Endothelial cell of hepatic sinusoid (primary cell): ENCODE results near the gene PPP1R1C.
"Not testable (repeated sequence)": the region's sequence is repeated elsewhere in the genome, so short reads cannot be mapped to it uniquely, and the experiment has no call there.

Experiments used
- in situ Hi-C: cut with HindIII; loops from 2 replicates; pipeline ENCODE4 v1.10.0; 2017; ENCODE audit warnings: low sequenced_read_pairs

PPP1R1C gene, protein sequence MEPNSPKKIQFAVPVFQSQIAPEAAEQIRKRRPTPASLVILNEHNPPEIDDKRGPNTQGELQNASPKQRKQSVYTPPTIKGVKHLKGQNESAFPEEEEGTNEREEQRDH

GRCh38 chr2:181985632-181986205 lies at the start of gene PPP1R1C:
Gene PPP1R1C (plus strand): TSS chr2:181985853. CDS start chr2:181986111, 258 bp downstream.
- in situ Hi-C loops, result no loop called here

- in situ Hi-C loops, result no loop called here
Observed at GRCh38 chr2:181937473-181937872, 48.2 kb upstream of the PPP1R1C start.

DNA sequence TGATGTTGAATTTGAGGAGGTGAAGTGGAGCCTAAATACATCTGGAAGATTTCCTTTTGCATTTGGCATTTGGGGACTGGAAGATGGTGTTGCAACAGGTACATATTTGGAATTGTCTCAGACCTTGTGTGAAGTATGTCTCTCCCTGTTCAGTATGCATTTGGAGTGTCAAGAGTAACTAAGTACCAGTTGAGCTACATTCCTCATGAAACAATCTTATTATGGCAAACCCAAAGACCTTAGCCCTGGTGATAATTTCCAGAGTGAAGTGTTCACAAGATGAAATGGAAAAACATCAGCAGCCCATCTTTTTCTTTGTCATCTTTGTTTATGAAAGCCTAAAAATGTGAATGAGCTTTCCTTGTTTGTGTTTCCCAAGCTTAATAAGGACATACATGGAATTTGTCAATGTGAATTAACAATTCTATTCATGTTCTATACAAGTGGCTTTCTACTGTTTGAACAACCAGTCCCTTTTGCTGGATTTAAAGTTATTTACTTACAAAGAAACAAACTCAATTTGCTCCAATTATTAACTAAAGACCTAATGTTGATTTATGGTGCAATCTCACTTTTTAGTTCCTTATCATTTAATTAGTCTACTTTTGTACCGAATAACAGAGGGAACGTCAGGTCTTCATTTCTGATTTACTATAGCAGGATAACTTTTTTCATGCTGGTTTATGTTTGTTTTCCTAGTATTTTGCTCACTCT lies 42.1 kb upstream of the PPP1R1C start:
- in situ Hi-C loops, result no loop called here

- in situ Hi-C loops, result no loop called here
Observed at GRCh38 chr2:181944164-181944913, 41.3 kb upstream of the PPP1R1C start.

- in situ Hi-C loops, result no loop called here
Observed at GRCh38 chr2:181944914-181945291, 40.8 kb upstream of the PPP1R1C start.

GRCh38 chr2:181946444-181947127 lies 39.1 kb upstream of the PPP1R1C start:
- in situ Hi-C loops, result no loop called here

GRCh38 chr2:181947273-181947672 lies 38.4 kb upstream of the PPP1R1C start:
- in situ Hi-C loops, result no loop called here

- in situ Hi-C loops, result no loop called here
Observed at GRCh38 chr2:181948227-181948626, 37.4 kb upstream of the PPP1R1C start.

GRCh38 chr2:181949047-181949446 lies 36.6 kb upstream of the PPP1R1C start:
- in situ Hi-C loops, result no loop called here

DNA sequence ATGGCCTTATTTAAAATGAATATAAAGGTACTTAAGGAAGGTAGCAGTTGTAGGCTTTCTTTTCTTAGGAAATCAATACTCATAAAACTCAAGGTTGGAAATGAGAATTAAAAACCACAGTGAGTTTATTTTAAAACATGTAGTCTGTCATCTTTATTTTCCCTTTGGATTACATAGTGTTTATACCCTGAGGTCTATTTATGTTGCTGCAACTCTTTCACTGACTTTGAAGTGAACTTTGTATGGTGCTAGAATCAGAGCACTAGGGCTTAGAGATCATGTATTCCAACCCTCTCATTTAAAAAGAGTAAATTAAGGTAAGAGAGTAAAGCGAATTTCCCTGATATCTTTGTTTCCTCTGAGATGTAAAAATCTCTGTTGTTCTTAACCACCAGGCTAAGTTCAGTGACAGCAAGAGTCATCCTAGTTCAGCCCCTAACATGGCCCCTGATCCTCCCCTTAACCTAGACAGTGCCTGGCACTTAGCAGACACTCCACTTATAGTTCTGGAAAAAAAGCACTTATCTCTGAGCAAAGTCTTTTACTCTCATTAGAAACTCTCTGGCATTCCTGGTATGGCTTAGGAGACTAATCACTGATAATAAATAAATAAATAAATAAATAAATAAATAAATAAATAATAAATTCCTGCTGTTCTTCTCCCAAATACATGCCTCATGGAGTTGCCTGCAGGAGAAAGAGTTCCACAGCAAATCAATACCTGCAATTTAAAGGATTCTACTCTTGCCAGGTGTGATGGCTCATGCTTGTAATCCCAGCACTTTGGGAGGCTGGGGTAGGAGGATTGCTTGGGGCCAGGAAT lies 33.0 kb upstream of the PPP1R1C start:
- in situ Hi-C loops, result loop anchor here (10.0 kb wide), 1 partner anchor 112 kb away; no protein-coding TSS in a partner anchor

DNA sequence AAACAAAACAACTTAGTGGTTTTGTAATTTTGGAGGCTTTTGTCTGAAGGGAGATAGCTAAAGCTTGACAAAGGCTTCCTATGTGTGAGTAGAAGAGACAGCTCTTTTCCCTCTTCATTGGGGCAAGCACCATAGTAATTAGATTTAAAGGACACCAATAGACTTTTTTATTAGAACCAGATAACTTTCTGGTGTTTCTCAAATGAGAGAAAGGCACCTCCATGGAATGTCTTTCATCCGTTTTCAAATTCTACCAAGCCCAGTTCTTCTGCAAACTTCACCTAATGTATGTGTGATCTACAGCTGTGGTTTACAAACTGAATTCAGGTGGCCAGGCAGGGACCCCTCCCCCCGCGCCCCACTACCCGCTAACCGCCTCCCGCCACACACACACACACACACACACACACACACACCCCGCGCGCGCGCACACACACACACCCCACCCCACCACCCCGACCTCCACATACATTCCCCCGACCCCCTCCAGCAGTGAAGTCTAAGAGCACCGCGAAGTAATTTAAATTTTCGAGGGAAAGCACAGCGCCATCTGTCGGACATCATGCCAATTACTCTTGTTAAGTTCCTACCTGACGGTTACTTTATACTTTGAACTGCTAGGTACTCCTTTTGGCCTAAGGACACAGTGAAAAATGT lies 31.6 kb upstream of the PPP1R1C start:
- in situ Hi-C loops, result loop anchor here (10.0 kb wide), 1 partner anchor 111 kb away; no protein-coding TSS in a partner anchor

- in situ Hi-C loops, result loop anchor here (10.0 kb wide), 1 partner anchor 110 kb away; no protein-coding TSS in a partner anchor
Observed at GRCh38 chr2:181954538-181954883, 31.1 kb upstream of the PPP1R1C start.

DNA sequence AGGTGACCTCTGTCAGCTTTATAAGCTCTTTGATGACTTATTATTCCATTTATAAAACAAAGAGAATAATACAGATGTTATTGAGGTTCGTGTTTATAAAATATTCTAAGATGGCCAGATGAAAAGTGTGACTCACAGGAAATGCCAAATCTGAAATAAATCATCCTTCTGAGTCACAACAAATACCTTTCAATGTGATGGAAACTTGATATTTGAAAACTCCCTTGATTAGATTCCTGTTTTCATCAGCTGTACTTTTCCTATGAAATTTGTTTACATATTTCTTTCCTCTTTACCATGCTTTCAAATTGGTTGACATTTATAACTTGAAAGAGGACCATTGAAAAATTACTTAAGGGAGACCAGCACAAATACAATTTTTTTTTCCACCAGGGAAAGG lies 30.6 kb upstream of the PPP1R1C start:
- in situ Hi-C loops, result loop anchor here (10.0 kb wide), 1 partner anchor 110 kb away; no protein-coding TSS in a partner anchor

- in situ Hi-C loops, result loop anchor here (10.0 kb wide), 1 partner anchor 109 kb away; no protein-coding TSS in a partner anchor
Observed at GRCh38 chr2:181955866-181956265, 29.8 kb upstream of the PPP1R1C start.

GRCh38 chr2:181957668-181958067 lies 28.0 kb upstream of the PPP1R1C start:
- in situ Hi-C loops, result loop anchor here (10.0 kb wide), 1 partner anchor 107 kb away; no protein-coding TSS in a partner anchor

GRCh38 chr2:181958726-181959125 lies 26.9 kb upstream of the PPP1R1C start:
- in situ Hi-C loops, result loop anchor here (10.0 kb wide), 1 partner anchor 106 kb away; no protein-coding TSS in a partner anchor

DNA sequence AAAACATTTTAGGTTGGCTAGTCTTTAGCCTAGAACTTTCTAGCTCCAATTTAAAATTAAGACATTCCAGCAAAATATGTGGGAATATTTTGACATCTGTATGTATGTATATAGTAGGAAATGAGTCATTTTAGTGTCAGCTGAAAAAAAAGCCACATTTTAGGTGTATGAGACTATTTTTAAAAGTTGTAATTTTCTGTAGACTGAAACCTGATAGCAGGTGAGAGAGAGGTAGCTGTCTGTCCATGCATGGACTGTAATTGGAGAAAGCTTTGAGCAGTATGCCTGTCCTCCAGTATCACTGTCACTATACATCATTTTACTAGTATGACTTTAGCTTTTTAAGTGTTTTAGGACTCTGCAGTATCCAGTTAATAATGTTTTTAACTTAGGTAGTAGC lies 26.1 kb upstream of the PPP1R1C start:
- in situ Hi-C loops, result loop anchor here (10.0 kb wide), 1 partner anchor 105 kb away; no protein-coding TSS in a partner anchor

DNA sequence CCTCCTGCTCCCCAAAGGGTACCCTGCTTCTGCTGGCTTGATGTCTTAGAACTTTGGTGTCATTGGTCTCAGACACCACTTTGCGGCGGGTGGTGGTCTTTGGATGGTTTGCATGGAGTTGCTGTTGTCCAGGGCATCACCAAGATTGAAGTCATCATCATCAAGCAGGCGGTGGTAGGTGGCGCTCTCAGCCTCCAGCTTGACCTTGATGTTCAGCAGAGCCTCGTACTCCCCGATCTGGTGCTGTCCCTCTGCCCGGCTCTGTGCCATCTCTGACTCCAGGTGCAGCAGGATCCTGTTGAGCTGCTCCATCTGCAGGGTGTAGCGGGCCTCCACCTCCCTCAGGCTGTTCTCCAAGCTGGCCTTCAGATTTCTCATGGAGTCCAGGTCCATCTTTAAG lies 24.5 kb upstream of the PPP1R1C start:
- in situ Hi-C loops, result not testable (repeated sequence)

- in situ Hi-C loops, result no loop called here
Observed at GRCh38 chr2:181962142-181962541, 23.5 kb upstream of the PPP1R1C start.
